CD4-positive, alpha-beta T cell treated with Interleukin-12 subunit alpha and Interleukin-12 subunit beta, for 1 hour (primary cell): ENCODE measurements around the gene ADD1.
"Not testable (repeated sequence)": the region's sequence is repeated elsewhere in the genome, so short reads cannot be mapped to it uniquely, and the experiment has no call there.

Source experiments
- DNase-seq: peaks from one replicate; pipeline ENCODE4 v3.0.0-alpha.2; 2020

Gene ADD1

DNA sequence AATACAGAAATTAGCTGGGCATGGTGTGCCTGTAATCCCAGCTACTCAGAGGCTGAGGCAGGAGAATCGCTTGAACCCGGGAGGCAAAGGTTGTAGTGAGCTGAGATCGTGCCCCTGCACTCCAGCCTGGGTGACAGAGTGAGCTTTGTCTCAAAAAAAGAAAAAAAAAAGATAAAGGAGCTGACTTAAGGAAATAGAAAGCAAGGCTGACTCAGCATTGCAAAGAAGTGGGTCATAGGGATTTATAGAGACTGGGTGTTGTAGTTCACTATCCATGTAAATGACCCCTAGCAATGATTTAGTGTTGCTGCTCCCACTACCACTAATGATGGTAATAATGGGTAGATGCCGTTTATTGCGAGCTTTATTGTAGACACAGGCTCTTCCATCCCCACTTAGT lies 47.6 kb downstream of the ADD1 start:
- no peak for DNase-seq

DNA sequence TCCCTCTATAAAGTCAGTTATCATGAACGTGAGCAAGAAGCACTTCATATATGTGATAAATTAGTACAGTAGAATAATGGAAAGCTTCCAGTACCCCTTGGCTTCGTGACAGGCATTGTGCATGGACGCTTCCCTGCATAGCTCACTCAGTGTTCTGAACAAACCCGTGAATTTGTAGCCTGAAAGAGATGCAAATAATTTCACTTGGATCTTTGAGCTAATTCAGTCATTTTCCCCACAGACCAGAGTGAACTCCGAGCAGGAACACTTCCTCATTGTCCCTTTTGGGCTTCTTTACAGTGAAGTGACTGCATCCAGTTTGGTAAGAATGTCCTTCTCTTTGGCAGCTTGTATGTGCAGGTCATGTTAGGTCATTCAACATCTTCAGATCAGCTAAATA lies 50.1 kb downstream of the ADD1 start:
- no peak for DNase-seq

GRCh38 chr4:2898001-2898400 lies 54.4 kb downstream of the ADD1 start:
- no peak for DNase-seq

DNA sequence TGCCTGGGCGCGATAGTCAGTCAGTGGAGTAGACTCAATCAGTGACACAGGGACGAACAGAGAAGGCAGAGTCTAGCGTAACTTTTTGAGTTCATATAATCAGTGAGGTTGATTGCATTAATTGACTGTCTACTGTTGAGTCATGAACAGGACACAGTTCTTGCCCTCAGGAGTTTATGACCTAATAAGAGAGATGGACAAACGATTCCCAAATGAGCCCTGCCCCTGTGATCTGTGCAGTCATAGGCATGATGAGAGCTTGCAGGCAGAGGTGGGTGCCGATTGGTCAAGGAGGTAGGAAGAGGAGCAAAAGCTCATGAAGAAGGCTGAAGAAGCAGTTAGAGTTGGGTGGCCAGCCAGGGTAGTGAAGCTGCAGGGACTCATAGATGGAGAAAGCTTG lies 57.1 kb downstream of the ADD1 start:
- DNase-seq: no peak

DNA sequence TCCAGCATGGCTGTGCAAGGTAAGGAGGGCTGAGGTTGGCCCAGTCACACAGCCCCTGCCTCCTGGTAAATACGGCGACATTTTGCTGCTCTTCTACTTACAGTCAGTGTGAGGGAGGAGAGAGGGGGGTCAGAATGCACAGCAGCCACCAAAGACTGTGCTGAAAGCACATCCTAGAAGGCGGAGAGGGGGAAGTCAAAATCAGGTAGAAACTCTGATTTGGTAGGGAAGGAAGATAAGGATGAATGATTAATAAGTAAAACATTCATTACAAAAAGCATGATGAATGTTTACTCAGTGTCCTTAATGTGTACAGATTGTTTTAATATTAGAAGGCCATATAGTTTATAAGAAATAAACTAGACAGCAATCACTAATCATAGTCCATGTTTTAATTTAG lies 57.5 kb downstream of the ADD1 start:
- DNase-seq: no peak

- DNase-seq: no peak
These were observed 58.5 kb downstream of the ADD1 start for GRCh38 chr4:2902126-2902525.

GRCh38 chr4:2905544-2905943 lies 61.9 kb downstream of the ADD1 start:
- DNase-seq: no peak

- no peak for DNase-seq
These were observed 62.6 kb downstream of the ADD1 start for GRCh38 chr4:2906218-2906617.

DNA sequence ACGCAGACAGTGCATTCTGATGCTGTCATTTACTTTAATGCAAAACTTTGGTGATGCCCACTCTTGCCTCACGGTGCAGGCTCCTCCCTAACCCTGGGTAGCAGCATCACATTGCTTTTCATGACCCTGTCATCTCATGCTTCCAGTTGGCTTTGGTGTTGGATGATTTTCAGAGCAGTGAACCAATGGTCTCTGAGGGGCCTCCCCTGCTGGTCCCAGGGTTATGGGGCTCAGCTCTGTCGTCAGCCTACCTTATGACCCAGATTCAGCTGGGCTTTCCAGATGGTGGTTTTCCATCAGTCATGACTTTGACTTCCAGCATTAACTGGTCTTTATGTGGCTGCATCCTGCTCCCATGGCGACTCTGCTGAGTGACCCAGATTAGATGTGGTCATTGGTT lies 63.6 kb downstream of the ADD1 start:
- no peak for DNase-seq

DNA sequence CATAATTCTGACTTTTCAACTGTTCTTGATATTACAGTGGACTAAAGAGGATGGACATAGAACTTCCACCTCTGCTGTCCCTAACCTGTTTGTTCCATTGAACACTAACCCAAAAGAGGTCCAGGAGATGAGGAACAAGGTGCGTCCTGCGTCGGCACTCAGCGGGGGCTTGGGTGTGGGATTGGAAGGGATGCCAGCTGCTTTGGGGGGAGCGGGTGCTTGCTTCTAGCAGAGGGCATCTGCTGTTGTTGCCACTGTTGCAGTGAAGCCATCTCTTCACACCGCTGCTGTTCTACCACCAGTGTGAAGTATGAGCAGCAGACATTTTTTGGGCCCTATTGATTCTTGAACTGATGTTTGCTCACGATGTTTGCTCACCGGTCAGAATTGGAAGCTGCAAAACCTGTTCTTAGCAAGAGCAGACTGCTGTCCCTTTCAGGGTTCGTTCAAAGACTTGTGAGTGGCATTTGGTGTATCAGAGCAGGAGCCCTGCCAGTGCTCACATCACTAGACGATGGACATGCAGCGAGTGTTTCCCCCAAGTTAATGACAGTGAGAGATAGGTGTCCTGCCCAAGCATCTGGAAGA lies 64.2 kb downstream of the ADD1 start:
- DNase-seq: no peak

GRCh38 chr4:2908686-2909085 lies 65.0 kb downstream of the ADD1 start:
- DNase-seq: no peak

DNA sequence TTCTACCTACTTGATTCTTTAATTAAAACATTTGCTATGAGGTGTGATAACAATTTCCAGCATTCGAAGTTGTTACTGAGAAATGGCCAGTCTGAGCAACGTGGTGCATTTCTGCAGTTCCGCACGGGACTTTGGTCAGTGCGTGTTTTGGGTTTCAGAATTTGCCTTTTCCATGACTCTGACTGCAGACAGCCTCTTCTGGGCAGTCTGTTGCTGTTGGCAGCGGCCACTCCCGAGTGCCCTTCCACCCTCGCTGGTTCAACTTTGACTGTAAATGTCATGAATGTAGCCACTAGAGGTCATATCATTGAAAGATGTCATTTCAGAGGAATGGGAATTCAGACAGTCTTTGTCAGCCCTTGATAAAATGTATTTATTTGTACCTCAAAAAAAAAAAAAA lies 65.9 kb downstream of the ADD1 start:
- no peak for DNase-seq

DNA sequence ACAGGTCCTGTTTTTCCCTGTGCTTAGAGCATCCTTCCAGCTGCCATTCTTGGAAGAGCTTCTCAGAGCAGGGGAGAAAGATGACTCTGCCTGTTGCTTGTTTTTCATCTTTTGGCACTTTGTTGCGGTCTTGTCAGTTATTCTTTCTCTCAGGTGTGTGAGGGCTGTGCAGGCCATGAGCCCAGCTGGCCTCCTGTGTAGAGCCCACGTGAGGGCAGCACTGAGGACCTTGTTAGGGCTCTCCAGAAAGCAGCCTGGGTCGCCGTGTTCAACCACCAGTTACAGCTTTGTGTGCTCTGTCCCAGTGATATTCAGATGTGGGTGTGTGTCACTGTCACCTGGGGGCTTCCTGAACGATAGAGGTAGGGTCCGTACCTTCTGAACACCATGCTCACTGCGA lies 66.8 kb downstream of the ADD1 start:
- no peak for DNase-seq

GRCh38 chr4:2911868-2912267 lies 68.2 kb downstream of the ADD1 start:
- DNase-seq: no peak

- no peak for DNase-seq
These were observed 69.5 kb downstream of the ADD1 start for GRCh38 chr4:2913168-2913567.

DNA sequence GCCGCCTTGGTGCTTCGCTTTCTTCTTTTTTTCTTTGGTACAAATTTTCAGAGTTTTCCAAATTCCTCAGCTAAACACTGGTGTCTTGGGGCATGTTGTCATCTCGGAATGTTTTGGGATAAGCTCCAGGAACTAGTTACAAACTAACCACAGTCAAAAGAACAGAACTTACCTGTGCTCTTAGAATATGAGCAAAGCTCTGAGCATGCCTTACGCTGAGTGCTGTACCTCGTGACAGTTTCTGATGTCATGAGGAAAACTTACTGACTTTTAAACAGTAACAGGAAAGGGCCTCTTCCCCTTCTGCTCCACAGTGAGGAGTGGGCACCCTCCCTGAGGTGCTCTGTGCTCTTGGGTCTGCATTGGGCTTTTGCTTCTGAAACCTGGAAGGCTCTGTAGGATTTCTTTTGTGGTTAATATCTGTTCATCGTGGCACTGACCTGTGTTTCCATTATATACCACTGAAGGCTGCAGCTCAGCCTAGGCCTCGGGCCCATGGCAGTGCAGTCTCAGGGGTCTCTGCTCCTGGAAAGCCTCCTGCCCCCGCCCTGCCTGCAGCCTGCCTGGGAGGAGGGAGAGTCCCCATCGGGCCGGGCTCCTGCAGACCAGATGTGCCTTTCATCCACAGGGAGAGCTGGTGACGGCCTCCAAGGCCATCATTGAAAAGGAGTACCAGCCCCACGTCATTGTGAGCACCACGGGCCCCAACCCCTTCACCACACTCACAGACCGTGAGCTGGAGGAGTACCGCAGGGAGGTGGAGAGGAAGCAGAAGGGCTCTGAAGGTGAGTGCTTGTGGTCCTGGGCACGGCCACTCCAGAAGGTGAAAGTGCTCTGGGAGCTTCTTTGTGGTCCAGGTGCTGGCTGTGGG lies 70.8 kb downstream of the ADD1 start:
- no peak for DNase-seq

DNA sequence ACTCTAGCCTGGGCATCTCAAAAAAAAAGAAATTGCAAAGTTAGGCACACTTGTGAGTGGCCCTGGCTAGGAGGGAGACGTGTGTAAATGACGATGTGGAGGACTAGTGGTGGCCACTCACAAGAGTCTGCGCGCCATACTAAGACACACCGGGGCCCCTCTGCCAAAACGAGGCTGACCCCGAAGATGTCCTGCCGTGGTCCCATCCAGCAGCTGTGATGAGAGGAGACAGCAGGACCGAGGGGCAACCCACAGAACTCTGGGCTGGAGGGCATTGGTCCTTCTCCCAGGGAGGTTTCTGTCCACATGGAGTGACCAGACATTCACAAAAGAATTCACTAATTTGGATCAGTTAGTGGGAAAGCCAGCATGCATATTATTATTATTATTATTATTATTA lies 72.1 kb downstream of the ADD1 start:
- no peak for DNase-seq

- not testable (repeated sequence) for DNase-seq
These were observed 73.1 kb downstream of the ADD1 start for GRCh38 chr4:2916696-2917095.

DNA sequence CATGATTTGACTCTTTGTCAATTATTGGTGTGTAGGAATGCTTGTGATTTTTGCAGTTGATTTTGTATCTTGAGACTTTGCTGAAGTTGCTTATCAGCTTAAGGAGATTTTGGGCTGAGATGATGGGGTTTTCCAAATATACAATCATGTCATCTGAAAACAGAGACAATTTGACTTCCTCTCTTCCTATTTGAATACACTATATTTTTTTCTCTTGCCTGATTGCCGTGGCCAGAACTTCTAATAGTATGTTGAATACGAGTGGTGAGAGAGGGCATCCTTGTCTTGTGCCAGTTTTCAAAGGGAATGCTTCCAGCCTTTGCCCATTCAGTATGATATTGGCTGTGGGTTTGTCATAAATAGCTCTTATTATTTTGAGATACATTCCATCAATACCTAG lies 74.7 kb downstream of the ADD1 start:
- not testable (repeated sequence) for DNase-seq

DNA sequence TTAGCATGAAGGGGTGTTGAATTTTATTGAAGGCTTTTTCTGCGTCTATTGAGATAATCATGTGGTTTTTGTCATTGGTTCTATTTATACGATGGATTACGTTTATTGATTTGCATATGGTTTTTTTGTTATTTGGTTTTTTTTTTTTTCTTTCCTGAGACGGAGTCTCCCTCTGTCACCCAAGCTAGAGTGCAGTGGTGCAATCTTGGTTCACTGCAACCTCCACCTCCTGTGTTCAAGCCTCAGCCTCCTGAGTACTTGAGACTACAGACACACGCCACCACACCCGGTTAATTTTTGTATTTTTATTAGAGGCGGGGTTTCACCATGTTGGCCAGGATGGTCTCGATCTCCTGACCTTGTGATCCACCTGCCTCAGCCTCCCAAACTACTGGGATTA lies 75.1 kb downstream of the ADD1 start:
- not testable (repeated sequence) for DNase-seq

- DNase-seq: peak; percentile 60
These were observed 78.9 kb downstream of the ADD1 start for GRCh38 chr4:2922453-2923101.

DNA sequence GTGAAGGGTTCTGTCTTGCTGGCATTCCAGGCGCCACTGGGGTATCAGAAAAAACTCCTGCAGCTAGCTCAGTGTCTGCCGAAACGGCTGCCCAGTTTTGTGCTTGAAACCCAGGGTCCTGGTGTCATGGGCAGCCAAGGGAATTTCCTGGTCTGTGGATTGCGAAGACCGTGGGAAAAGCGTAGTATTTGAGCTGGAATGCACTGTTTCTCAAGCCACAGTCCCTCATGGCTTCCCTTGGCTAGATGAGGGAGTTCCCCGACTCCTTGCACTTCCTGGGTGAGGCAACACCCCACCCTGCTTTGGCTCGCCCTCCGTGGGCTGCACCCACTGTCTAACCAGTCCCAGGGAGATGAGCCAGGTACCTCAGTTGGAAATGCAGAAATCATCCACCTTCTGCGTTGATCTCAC lies 79.5 kb downstream of the ADD1 start:
- no peak for DNase-seq

DNA sequence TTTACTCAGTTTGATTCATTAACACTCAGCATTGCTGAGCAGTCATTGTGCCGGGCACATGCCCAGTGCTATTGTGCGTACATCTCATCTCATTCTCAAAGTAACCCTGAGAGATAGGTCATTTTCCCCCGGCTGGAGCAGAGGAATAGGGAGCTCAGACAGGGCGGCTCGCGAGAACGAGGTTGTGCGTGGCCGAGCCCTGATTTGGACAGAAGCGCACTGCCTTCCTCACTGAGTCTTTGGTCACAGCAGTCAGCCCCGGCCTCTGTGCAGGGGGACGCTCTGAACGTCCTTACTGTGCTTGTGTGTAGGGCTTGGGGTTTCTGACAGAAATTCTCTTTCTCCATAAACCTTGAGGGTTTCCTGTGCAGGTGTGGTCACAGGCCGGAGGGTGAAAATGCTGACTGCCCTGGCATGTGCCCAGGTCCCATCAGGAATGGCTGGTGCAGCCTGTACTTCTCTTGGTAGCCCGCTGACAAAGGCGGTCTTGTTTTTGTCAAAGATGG lies 80.1 kb downstream of the ADD1 start:
- DNase-seq: no peak

GRCh38 chr4:2924286-2924685 lies 80.6 kb downstream of the ADD1 start:
- DNase-seq: no peak
